ENCODE data around the gene PFKFB2. TPM values are rescaled to one million over a fixed set of nuclear protein-coding genes. Genes with fewer than 3 reads are reported as not detected.

Gene PFKFB2
- total and polyA plus RNA-seq, 8 donors, result 4.4 to 28.5 (median 10.4) TPM

DNA sequence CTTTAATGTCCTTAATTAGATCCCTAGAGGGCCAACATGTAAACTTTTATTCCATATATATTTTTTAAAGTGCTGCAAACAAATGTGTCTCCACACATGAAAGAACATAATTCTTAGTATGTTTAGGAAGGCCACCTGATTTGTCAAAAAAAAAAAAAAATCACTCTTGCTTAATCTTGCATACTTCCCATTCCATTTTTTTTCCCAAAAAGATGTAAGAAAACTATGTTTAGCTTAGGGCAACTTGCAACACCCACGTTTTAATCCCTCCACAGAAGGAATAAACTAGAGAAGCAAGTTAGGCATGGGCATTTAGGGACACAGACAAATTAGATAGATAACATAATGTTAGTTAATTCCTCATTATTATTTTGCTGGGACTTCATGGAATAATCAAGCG lies 7.6 kb upstream of the PFKFB2 start:
- intact Hi-C loops (cut with DNase I), result no loop called here
- Histone ChIP-seq H3K27me3 (no peaks in the 10 kb centered on the region), H3K4me1 (peaks cover 11 to 31% (median 28%) of the 10 kb centered on the region in 3 donors), H3K4me3 (no peak overlapping the region), H3K27ac (no peak overlapping the region), H3K36me3 (peaks cover 0 to 15% (median 0%) of the 10 kb centered on the region in 3 donors), H3K9me3 (no peaks in the 10 kb centered on the region)
- no peak for TF ChIP-seq CTCF (IDR thresholded peaks at IDR 0.05)
- 69 to 70% methylated on average over 2 of the region's 2 CpGs for WGBS, 2 donors
- no peak for FAIRE-seq
- DNase-seq, result no peak
- no peak for ATAC-seq

DNA sequence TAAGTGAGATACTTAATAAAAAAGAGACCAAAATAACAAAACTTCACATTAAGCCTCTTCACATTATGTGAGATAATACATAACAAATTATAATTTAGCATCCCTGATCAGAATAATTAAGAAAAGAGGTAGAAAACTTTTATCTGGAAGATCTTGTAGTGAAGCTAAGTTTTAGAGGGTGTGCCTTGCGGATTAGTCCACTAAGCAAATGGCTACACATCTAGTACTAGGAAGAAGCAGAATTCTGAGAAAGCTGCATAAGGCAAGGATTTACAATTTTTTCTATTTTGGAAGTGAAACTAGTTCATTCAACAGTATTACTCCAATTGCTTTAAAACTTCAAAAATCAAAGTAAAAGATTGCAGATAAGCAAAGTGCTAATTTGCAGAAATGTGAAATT lies 5.6 kb upstream of the PFKFB2 start:
- Histone ChIP-seq H3K4me1 (peaks cover 11 to 40% (median 38%) of the 10 kb centered on the region in 3 donors), H3K27me3 (no peaks in the 10 kb centered on the region), H3K27ac (no peak overlapping the region), H3K9me3 (no peaks in the 10 kb centered on the region), H3K36me3 (peaks cover 0 to 15% (median 0%) of the 10 kb centered on the region in 3 donors), H3K4me3 (no peak overlapping the region)
- WGBS, 2 donors, result 89 to 90% methylated on average over 1 of the region's 1 CpG
- FAIRE-seq (no peak), DNase-seq (no peak), ATAC-seq (no peak)
- no peak for TF ChIP-seq CTCF (IDR thresholded peaks at IDR 0.05)
- intact Hi-C loops (cut with DNase I), result no loop called here

DNA sequence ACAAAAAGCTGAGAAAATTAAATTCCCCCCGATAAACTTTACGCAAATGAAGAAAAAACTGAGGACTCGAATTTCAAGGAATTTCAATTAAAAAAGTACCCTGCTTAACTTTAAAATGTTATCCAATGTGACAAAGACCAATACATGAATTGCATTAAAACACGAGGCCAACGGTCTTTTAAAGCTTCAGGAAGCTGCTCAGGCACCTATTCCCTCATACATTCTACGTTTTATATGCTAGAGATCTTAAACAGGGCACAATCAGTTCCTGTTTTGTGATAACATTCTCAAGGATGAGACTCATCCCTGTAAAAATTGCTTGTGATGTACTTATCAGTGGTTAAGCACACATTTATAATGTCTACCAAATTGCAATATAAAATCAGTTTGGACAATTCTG lies 5.0 kb upstream of the PFKFB2 start:
- 63 to 73% methylated on average over 6 of the region's 6 CpGs for WGBS, 2 donors
- intact Hi-C loops (cut with DNase I), result no loop called here
- peaks cover 11 to 40% (median 39%) of the 10 kb centered on the region in 3 donors for H3K4me1 ChIP-seq

DNA sequence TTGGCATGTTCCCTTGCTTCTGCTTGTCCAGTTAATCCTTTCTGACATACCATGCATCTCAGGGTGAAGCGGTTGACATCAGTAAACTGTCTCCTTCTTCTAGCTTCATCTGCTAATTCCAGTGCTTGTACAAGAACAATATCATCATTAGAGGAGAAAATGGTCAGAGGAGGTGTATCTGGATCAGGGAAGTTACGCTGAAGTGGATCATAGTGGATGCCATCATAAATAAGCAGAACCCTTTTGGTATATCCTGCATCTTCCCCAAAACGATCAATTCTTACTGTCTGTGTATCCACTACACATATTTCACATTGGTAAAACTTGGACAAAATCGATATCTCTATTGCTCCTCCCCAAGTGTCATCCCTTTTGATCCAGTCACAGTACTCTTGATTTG lies 4.0 kb upstream of the PFKFB2 start:
- intact Hi-C loops (cut with DNase I), result no loop called here
- Histone ChIP-seq H3K9me3 (no peaks in the 10 kb centered on the region), H3K4me3 (no peak overlapping the region), H3K27ac (no peak overlapping the region), H3K4me1 (peaks cover 11 to 40% (median 39%) of the 10 kb centered on the region in 3 donors), H3K27me3 (no peaks in the 10 kb centered on the region), H3K36me3 (peaks cover 0 to 15% (median 0%) of the 10 kb centered on the region in 3 donors)
- ATAC-seq (no peak), FAIRE-seq (no peak), DNase-seq (no peak)
- WGBS, 2 donors, result 73 to 80% methylated on average over 4 of the region's 4 CpGs
- no peak for TF ChIP-seq CTCF (IDR thresholded peaks at IDR 0.05)

More for the DNA sequence above, 5.0 kb upstream of the PFKFB2 start:
- no peak for TF ChIP-seq CTCF (IDR thresholded peaks at IDR 0.05)
- FAIRE-seq (no peak), ATAC-seq (no peak), DNase-seq (no peak)
- H3K27me3 ChIP-seq, result no peaks in the 10 kb centered on the region
- H3K4me3 ChIP-seq, result no peak overlapping the region
- H3K36me3 ChIP-seq, result peaks cover 0 to 15% (median 0%) of the 10 kb centered on the region in 3 donors
- H3K9me3 ChIP-seq, result no peaks in the 10 kb centered on the region
- H3K27ac ChIP-seq, result no peak overlapping the region

DNA sequence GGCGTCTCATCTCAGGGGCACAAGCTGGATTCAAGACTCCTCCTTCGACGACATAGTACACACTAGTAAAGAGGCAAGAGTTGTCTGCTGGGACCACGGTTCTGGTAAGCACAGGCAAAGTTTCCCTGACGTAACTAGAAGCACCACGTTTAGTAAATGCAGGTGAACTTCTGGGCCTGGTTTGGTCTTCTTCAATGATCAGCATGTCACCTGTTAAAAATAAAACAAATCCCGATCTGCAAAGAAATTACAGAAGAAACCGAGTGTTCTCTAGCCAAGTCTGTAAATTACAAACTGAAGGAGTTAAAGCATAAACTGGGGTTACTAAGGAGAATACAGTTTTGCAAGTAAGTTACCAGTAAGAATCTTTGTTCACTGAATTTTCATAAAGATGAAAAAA lies 3.6 kb upstream of the PFKFB2 start:
- no peak for TF ChIP-seq CTCF (IDR thresholded peaks at IDR 0.05)
- peak overlapping the region in 2 of 4 donors; percentile 86 to 94 for H3K27ac ChIP-seq
- no peak for DNase-seq
- WGBS, 2 donors, result 35 to 38% methylated on average over 8 of the region's 8 CpGs
- H3K36me3 ChIP-seq, result peaks cover 0 to 15% (median 0%) of the 10 kb centered on the region in 3 donors
- intact Hi-C loops (cut with DNase I), result no loop called here
- no peaks in the 10 kb centered on the region for H3K9me3 ChIP-seq
- peaks cover 11 to 40% (median 39%) of the 10 kb centered on the region in 3 donors for H3K4me1 ChIP-seq
- no peak for FAIRE-seq
- no peaks in the 10 kb centered on the region for H3K27me3 ChIP-seq
- peak overlapping the region in 3 of 4 donors; percentile 67 to 96 (median 93) for H3K4me3 ChIP-seq
- ATAC-seq, result no peak

Data from pancreas (tissue), 10 donors.